LHCN-M2 (cell line): ENCODE measurements around the gene NR4A3. TPM values are rescaled to one million over a fixed set of nuclear protein-coding genes. Genes with fewer than 3 reads are reported as not detected.

ENCODE experiments used
- DNase-seq: peaks from one replicate; pipeline ENCODE4 v3.0.0-alpha.2; 2012; ENCODE audit warnings: low read depth
- total RNA-seq: library from RNA; depleted of rRNA; stranded (reverse); fragments of >200 nt; gene quantifications from 2 replicates; pipeline ENCODE4 v1.2.3, GENCODE V29; 2014; rRNA removed

Gene NR4A3
- total RNA-seq, 1 experiment from 2014 or later, result 0.06 TPM

GRCh38 chr9:99873943-99874584, 52.4 kb downstream of the NR4A3 start:
- no peak for DNase-seq

GRCh38 chr9:99876190-99876589, 54.5 kb downstream of the NR4A3 start:
- DNase-seq, result no peak

- no peak for DNase-seq
Measured at GRCh38 chr9:99878651-99879050, 57.0 kb downstream of the NR4A3 start.

GRCh38 chr9:99881769-99882168, 60.1 kb downstream of the NR4A3 start:
- no peak for DNase-seq

GRCh38 chr9:99885747-99886146, 64.1 kb downstream of the NR4A3 start:
- DNase-seq, result no peak

GRCh38 chr9:99889120-99889519, 67.4 kb downstream of the NR4A3 start:
- no peak for DNase-seq

- no peak for DNase-seq
Measured at GRCh38 chr9:99894826-99895225, 73.1 kb downstream of the NR4A3 start.

- no peak for DNase-seq
Measured at GRCh38 chr9:99895510-99895909, 73.8 kb downstream of the NR4A3 start.

- no peak for DNase-seq
Measured at GRCh38 chr9:99896119-99896518, 74.4 kb downstream of the NR4A3 start.

GRCh38 chr9:99903393-99903792, 81.7 kb downstream of the NR4A3 start:
- no peak for DNase-seq

- DNase-seq, result peak; percentile 35
Measured at GRCh38 chr9:99905833-99906402, 84.2 kb downstream of the NR4A3 start.

- DNase-seq, result peak; percentile 70
Measured at GRCh38 chr9:99906403-99907207, 84.9 kb downstream of the NR4A3 start, which contains the start of gene STX17. Gene STX17, plus strand, starts transcription at chr9:99906654. Its CDS starts 8,586 bp downstream, at chr9:99915240.

- DNase-seq, result no peak
Measured at GRCh38 chr9:99907208-99907532, 85.5 kb downstream of the NR4A3 start.

- no peak for DNase-seq
Measured at GRCh38 chr9:99911600-99911999, 89.9 kb downstream of the NR4A3 start.

Other genes starting within 250 kb of the NR4A3 start
- gene STX17, start 84.8 kb downstream of the NR4A3 start, total RNA-seq, result 11.3 and 13.4 TPM in 2 replicates